Amygdala (tissue), 56 donors: ENCODE data around the gene TNNT1.
A peak's percentile ranks its signal among the peaks of the same experiment; 100 is the strongest.

Source experiments
- DNase-seq, 56 donors: peaks; one replicate each; lab custom pipeline; 2025; lab: John Stamatoyannopoulos, UW

TNNT1 gene

DNA sequence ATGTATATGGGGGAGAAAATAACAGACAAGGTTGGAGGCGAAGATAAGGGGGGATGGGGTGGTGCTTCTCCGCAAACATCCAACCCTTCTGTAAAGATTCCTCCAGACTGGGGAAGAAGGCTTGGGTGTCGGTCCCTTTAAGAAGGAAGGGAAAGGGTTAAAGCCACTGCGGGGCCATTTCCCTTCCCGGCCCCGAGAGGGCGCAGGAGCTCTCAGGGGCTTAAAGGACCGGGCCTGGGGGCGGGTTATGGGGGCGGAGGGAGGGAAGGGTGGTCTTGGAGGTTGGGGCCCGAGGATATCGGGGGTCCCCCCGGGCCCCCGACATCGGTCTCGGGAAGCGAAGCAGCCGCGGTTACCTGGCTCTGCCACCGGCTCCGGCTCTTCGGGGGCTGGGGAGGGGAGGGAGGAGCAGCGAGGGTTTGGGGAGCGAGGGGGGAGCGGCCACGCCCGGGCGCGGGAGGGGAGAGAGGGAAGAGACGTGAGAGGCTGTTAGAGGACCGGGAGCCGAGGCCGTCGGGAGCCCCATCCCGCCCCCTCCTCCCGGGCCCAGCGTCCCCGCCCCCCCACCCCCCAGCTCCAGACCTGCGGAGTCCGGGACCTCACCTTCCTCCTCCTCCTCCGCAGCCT is 2.8 kb downstream of the TNNT1 start:
- DNase-seq: peak in 1 of 56 donors; percentile 16

DNA sequence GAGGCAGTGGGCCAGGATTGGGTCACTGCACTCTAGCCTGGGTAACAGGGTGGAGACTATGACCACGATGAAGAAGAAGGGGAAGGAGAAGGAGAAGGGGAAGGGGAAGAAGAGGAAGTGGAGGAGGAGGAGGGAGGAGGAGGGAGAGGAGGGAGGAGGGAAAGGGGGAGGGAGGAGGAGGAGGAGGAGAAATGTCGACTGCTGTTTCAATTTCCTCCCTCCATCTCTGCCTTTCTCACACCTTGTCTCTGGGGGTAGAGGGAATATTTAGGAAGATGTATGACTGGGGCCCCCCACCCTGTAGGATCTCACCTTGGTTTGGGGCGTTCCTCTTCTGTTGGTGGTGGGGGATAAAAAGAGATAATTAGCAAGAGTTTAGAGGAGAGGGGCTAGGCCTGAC is 3.8 kb downstream of the TNNT1 start:
- no peak for DNase-seq

DNA sequence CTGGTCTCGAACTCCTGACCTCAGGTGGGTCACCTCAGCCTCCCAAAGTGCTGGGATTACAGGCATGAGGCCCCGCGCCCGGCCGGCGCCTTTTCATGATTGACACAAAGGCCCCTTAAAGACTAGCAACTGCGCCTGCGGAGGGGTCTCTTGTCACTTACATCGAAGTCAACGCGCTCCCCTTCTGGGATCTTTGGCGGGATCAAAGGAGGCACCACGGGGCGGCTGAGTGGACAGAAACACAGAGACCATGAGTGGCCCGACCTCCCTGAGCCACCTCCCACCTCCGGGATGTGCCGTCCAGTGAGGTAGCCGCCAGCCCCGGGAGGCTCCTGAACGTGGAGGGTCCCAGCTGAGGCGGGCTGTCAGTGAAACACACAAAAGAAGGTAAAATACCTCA is 7.3 kb downstream of the TNNT1 start:
- DNase-seq: peak in 1 of 56 donors; percentile 2

DNA sequence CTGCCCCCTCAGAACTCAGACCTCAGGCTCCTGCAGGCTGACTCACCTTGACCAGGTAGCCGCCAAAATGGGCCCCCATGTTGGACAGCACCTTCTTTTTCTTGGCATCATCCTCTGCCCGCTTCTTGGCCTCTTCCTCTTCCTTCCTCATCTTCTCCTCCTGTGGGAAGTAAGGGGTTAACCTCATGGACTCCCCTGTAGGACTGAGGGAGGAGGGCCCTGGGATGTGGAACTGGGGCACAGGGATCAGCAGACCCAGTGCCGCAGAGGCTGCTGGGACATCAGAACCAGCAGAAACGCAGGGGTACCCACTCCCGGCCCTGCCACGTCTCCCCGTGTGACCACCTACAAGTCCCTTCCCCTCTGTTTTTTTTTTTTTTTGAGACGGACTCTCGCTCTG is 11.1 kb downstream of the TNNT1 start:
- peak in 3 of 56 donors; percentile 4 to 10 (median 5) for DNase-seq

DNA sequence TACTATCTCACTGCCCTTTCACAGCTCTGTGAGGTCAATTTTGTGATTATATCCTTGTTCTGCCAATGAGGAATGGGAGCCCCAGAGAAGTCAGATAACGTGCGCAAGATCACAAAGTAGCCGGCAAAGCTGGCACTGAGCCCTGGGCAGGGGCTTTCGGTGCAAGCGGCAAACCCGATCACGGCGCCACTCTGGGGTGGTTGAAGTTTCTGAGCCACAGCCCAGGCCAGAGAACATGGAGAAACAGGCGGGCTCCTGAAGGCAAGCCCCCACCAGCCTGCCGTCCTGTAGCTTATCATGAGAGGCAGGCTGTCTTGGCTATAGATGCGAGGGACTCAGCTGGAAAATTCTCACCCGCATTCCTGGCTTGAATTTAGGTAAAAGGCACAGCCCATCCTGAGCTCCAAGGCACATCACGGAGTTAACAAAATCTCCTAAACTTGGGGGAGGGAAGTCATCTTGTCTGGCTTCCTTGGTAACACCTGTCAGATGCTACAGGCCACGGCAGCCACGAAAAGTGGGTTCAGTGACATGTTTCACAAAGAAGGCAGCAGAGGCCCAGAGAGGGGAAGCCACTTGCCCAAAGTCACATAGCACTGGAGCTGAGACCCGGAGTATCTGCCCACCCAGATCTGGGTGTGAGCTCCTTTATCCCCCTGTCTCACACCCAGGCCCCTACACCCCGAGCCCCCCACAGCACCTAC is 12.5 kb downstream of the TNNT1 start:
- DNase-seq: no peak

DNA sequence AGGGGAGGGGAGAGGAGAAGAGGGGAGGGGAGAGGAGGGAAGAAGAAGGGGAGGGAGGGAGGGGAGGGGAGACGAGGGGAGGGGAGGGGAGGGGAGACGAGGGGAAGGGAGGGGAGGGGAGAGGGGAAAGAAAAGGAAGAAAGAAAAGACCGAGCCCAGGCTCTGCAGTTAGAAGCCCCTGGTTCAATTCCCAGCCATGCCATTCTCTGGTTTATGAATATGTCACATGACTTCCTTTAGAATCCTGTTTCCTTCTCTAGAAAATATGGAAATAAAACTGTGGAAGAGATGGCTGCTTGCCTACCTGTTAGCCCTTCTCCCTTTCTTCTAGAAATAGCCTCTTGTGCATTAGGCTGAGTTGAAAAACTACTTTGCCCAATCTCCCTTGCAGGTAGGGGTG is 14.3 kb downstream of the TNNT1 start:
- DNase-seq: no peak

DNA sequence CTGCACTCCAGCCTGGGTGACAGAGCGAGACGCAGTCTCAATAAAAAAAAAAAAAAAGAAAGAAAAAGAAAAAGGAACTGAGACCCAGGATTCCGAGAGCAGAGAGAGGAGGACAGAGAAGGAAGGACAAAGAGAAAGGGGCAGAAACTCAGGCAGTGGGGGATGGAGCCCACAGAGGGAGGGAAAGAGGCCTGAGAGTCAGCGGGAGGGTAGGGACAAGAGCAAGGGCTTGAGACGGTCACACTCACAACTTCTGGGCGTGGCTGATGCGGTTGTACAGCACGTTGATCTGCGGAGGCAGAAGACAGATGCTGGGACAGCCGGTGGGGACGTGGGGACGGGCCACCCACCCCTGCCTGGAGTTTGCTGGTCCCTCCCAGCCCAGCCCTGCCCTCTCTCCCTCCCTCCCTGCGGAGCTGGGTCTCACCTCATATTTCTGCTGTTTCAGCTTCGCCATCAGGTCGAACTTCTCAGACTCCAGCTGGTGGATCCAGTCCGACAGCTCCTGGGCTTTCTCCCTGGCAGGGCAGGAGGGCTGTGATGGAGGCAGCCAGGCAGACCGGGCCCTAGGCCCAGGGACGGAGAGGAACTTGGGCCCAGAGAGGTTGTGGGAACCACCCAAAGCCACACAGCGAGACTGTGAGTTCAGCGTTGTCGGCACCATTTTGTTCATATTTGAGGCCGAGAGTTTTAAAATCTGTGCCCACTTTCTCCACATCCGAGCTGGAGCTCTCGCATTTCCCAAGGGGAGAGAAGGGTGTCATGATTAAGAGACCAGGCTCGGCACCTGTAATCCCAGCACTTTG is 15.2 kb downstream of the TNNT1 start:
- no peak for DNase-seq

DNA sequence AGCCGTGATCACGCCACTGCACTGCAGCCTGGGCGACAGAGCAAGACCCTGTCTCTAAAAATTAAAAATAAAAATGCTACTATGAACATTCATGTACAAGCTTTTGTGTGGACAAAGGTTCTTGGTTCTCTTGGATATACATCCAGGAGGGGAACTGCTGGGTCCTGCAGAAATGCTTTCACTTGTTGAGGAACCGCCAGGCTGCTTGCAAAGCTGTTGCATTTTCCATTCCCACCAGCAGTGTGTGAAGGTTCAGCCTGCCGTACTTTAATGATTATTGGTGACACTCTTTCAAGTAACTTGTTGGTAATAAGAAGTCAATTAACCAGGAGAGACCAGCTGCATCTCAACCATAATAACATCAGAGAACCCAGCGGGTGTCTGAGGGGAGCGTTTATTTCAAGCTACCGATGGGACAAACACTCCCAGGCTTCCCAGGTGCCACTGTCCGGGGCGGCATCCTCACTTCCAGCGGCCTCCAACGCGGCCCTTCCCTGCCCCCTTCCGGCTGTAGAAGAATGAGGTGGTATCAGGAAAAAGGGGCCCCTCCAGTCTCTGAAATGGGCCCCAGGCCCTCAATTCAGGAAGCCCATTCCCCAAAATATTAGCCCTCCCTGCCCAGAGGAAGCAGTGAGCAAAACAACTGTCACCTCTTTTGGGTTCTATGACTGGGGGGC is 16.4 kb downstream of the TNNT1 start:
- no peak for DNase-seq

DNA sequence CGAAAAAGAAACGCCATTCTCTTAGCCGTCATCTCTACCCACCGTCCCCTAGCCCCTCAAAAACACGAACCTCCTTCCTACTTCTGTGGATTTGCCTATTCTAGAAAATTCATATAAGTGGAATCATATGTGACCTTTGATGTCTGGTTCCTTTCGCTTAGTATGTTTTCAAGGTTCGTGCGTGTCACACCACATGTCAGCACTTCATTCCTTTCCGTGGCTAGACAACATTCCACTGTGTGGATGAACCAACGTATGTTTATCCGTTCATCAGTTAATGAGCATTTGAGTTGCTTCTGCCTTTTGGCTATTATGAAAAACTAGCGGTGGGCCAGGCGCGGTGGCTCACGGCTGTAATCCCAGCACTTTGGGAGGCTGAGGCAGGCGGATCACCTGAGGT is 17.6 kb downstream of the TNNT1 start:
- DNase-seq: no peak

DNA sequence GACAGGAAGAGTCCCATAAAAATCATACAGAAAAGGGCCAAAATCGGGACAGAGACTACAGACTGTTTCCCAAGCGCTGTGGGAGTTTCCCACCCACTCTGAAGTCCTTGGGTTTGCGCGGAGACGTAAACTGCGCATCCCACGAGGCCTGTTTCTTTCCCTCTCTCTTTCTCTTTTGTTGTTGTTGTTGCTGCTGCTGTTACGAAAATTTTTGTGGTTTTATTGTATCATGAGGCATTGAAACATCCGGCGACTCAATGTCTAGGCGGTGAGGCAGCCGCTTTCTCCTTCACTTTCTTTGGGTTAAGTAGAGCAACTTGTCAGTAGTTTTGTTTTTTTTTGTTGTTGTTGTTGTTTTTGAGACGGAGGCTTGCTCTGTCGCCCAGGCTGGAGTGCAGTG is 30.0 kb downstream of the TNNT1 start:
- DNase-seq: no peak

DNA sequence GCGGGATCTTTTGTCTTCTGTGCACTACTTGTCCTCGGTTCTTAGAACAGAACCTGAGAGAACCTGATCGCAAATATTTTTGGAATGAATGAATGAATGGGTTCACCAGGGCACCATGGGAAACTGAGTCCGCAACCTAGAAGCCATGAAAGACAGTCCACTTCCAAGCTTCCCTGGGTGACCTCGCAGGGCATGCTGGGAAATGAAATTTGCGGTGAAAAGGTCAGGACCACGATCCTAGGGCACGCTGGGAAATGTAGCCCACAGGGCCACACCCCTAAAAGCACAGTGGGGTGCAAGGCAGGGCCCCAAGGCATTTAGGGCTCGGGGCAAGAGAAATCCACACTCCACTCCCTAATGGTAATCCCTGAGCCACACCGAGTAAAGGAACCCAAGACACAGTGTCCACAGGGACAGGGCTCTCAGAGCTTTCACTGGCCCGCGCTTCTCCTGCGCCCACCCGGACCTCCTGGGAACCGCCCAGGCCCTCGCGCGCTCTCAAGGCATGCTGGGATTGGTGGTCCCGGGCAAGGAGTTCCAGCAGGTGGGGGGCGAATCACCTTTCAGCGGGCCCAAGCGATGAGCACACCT is 30.5 kb downstream of the TNNT1 start:
- peak in 49 of 56 donors; percentile 5 to 74 (median 42) for DNase-seq

DNA sequence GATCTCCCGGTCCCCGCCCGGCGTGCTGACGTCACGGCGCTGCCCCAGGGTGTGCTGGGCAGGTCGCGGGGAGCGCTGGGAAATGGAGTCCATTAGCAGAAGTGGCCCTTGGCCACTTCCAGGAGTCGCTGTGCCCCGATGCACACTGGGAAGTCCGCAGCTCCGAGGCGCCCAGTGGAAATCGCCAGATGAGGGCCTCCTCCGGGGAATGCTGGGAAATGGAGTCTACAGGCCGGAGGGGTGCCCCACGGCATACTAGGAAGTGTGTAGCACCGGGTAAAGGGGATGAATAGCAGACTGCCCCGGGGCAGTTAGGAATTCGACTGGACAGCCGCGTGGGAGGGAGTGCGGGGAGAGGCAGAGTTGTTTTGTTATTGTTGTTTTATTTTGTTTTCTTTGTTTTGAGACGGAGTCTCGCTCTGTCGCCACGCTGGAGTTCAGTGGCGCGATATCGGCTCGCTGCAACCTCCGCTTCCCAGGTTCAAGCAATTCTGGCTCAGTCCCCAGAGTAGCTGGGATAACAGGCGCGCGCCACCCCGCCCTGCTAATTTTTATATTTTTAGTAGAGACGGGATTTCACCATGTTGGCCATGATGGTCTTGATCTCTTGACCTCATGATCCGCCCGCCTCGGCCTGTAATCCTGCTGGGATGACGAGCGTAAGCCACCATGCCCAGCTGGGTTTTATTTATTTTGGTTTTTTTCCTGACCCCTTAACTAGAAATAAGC is 31.2 kb downstream of the TNNT1 start:
- DNase-seq: peak; percentile 72 to 100 (median 98)

DNA sequence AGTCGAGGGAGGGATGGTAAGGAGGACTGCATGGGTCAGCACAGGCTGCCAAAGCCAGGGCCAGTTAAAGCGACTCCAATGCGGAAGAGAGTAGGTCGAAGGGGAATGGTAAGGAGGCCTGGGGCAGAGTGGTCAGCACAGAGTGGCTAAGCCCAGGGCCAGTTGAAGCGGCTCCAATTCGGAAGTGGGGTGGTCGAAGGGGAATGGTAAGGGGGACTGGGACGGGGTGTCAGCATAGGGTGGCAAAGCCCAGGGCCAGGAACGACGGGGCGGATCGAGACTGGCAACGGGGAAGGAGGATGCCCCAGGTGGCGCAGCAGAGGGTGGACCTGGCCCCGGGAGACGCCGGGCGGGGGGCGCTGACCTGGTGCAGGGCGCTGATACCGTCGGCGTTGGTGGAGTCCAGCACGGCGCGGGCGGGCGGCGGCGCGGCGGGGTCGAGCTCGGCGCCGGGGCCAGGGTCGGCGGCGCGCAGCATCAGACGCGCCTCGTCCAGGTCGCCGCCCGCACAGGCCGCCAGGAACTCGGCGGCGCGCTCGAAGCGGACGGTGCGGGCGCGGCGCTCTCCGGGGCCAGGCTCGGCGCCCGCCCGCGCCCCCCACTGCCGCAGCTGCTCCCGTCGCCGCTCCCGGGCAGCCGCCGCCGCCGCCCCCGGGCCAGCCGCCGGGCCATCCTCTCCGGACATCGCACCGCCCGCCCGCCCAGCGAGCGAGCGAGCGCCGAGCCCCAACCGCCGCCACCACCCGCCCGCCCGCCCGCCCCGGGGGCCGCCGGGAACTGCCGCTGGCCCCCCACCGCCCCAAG is 31.9 kb downstream of the TNNT1 start, which contains the start of gene PPP1R12C:
PPP1R12C (minus strand) TSS at position 779 of the 804 bp plus-strand sequence; CDS start at position 685, 94 bp downstream.
- peak in 5 of 56 donors; percentile 19 to 33 (median 28) for DNase-seq

DNA sequence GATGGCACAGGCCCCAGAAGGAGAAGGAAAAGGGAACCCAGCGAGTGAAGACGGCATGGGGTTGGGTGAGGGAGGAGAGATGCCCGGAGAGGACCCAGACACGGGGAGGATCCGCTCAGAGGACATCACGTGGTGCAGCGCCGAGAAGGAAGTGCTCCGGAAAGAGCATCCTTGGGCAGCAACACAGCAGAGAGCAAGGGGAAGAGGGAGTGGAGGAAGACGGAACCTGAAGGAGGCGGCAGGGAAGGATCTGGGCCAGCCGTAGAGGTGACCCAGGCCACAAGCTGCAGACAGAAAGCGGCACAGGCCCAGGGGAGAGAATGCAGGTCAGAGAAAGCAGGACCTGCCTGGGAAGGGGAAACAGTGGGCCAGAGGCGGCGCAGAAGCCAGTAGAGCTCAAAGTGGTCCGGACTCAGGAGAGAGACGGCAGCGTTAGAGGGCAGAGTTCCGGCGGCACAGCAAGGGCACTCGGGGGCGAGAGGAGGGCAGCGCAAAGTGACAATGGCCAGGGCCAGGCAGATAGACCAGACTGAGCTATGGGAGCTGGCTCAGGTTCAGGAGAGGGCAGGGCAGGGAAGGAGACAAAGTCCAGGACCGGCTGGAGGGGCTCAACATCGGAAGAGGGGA is 32.7 kb downstream of the TNNT1 start:
- DNase-seq: peak in 52 of 56 donors; percentile 14 to 80 (median 52)

DNA sequence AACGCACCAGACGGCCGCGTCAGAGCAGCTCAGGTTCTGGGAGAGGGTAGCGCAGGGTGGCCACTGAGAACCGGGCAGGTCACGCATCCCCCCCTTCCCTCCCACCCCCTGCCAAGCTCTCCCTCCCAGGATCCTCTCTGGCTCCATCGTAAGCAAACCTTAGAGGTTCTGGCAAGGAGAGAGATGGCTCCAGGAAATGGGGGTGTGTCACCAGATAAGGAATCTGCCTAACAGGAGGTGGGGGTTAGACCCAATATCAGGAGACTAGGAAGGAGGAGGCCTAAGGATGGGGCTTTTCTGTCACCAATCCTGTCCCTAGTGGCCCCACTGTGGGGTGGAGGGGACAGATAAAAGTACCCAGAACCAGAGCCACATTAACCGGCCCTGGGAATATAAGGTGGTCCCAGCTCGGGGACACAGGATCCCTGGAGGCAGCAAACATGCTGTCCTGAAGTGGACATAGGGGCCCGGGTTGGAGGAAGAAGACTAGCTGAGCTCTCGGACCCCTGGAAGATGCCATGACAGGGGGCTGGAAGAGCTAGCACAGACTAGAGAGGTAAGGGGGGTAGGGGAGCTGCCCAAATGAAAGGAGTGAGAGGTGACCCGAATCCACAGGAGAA is 33.5 kb downstream of the TNNT1 start:
- peak in 1 of 56 donors; percentile 91 for DNase-seq

DNA sequence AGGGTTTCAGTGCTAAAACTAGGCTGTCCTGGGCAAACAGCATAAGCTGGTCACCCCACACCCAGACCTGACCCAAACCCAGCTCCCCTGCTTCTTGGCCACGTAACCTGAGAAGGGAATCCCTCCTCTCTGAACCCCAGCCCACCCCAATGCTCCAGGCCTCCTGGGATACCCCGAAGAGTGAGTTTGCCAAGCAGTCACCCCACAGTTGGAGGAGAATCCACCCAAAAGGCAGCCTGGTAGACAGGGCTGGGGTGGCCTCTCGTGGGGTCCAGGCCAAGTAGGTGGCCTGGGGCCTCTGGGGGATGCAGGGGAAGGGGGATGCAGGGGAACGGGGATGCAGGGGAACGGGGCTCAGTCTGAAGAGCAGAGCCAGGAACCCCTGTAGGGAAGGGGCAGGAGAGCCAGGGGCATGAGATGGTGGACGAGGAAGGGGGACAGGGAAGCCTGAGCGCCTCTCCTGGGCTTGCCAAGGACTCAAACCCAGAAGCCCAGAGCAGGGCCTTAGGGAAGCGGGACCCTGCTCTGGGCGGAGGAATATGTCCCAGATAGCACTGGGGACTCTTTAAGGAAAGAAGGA is 34.4 kb downstream of the TNNT1 start:
- no peak for DNase-seq

DNA sequence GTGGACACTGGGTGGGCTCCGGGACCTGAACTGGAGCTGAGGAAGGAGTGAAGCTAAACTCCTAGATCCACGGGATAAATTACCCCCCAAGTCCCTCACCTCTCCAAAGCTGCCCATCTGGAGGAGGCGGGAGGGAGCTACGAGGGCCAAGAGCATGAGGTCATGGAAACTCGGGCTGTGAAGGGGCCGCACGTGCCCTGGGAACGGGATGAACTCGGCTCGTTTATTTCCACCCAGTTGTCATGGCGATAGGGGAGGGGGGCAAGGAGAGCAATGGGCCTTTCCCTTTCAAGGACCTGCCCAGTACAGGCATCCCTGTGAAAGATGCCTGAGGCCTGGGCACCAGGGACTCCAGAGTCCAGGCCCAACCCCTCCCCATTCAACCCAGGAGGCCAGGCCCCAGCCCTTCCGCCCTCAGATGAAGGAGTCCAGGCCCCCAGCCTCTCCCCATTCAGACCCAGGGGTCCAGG is 35.4 kb downstream of the TNNT1 start:
- peak in 42 of 56 donors; percentile 4 to 80 (median 54) for DNase-seq
